Vagina (tissue), 2 donors: ENCODE data around the gene ERC2.

Source experiments
- CTCF ChIP-seq, 3 experiments: fragments of 450-650 bp in 2 of 3; fragments of 200-600 bp in 1 of 3; sonication (generic) in 1 of 3; IDR thresholded peaks; one replicate each; pipeline ENCODE4 v1.5.1; 2017 to 2019; ENCODE audit warnings: antibody characterized with exemption in 3 of 3, mild to moderate bottlenecking in 2 of 3, moderate library complexity in 2 of 3
- POLR2A ChIP-seq, 2 donors: fragments of 450-650 bp; IDR thresholded peaks; one replicate each; pipeline ENCODE4 v1.6.1; 2017; ENCODE audit warnings: antibody characterized with exemption in 2 of 2, mild to moderate bottlenecking in 2 of 2, moderate library complexity in 2 of 2

- TF ChIP-seq POLR2A (IDR thresholded peaks at IDR 0.05) (no peak), CTCF (IDR thresholded peaks at IDR 0.05) (no peak)
These were observed 577.2 kb downstream of the ERC2 start for GRCh38 chr3:55891106-55891505.
